Measurements from ENCODE around the gene PTPN4.
A peak's percentile ranks its signal among the peaks of the same experiment; 100 is the strongest.
"Not testable (repeated sequence)": the region's sequence is repeated elsewhere in the genome, so short reads cannot be mapped to it uniquely, and the experiment has no call there.

PTPN4 gene

GRCh38 chr2:120014226-120014980 lies 254.7 kb downstream of the PTPN4 start:
- DNase-seq = peak in 2 of 51 donors; percentile 9 to 25

- DNase-seq = no peak
Observed at GRCh38 chr2:120016800-120017199, 257.1 kb downstream of the PTPN4 start.

GRCh38 chr2:120017201-120017600 lies 257.5 kb downstream of the PTPN4 start:
- no peak for DNase-seq

- no peak for DNase-seq
Observed at GRCh38 chr2:120018549-120018948, 258.8 kb downstream of the PTPN4 start.

GRCh38 chr2:120020554-120020953 lies 260.8 kb downstream of the PTPN4 start:
- DNase-seq = no peak

GRCh38 chr2:120022505-120022904 lies 262.8 kb downstream of the PTPN4 start:
- not testable (repeated sequence) for DNase-seq

GRCh38 chr2:120026890-120027289 lies 267.2 kb downstream of the PTPN4 start:
- DNase-seq = no peak

GRCh38 chr2:120028795-120029194 lies 269.1 kb downstream of the PTPN4 start:
- DNase-seq = no peak

GRCh38 chr2:120029672-120030640 lies 270.2 kb downstream of the PTPN4 start:
- no peak for DNase-seq

- no peak for DNase-seq
Observed at GRCh38 chr2:120032297-120032696, 272.6 kb downstream of the PTPN4 start.
